Right lobe of liver (tissue), 6 donors: ENCODE measurements around the gene CAVIN3. TPM values are rescaled to one million over a fixed set of nuclear protein-coding genes. Genes with fewer than 3 reads are reported as not detected.
A peak's percentile ranks its signal among the peaks of the same experiment; 100 is the strongest.

Source experiments
- ATAC-seq, 4 donors: fragments of 200-7000 bp; cut with Tn5 transposase; one replicate each; pipeline ENCODE4 v1.9.1; 2020; ENCODE audit warnings: mild to moderate bottlenecking in 4 of 4, moderate library complexity in 4 of 4
- DNase-seq, 3 donors: peaks; one replicate each; pipeline ENCODE4 v3.0.0-alpha.2; 2020
- H3K27ac ChIP-seq, 3 donors: fragments of 200-600 bp; one replicate each; pipeline ENCODE4 v1.8.0; 2022
- H3K27me3 ChIP-seq, 2 donors: fragments of 200-600 bp; one replicate each; pipeline ENCODE4 v1.8.0; 2022
- H3K36me3 ChIP-seq, 4 donors: fragments of 200-600 bp; sonication (generic) in 1 of 4; one replicate each; pipeline versions ENCODE4 v1.5.1 to v1.8.0; 2017 to 2022; ENCODE audit warnings: control low read depth in 1 of 4
- H3K4me1 ChIP-seq, 4 donors: fragments of 200-600 bp; sonication (generic) in 1 of 4; one replicate each; pipeline versions ENCODE4 v1.5.1 to v1.8.0; 2017 to 2022; ENCODE audit warnings: control low read depth in 1 of 4
- H3K4me3 ChIP-seq, 3 donors: fragments of 200-600 bp; one replicate each; pipeline ENCODE4 v1.8.0; 2022
- H3K9me3 ChIP-seq, 4 donors: fragments of 200-600 bp; sonication (generic) in 1 of 4; one replicate each; pipeline versions ENCODE4 v1.5.1 to v1.8.0; 2017 to 2022; ENCODE audit warnings: control low read depth in 1 of 4
- CTCF ChIP-seq, 4 donors: fragments of 200-600 bp in 3 of 4; fragments of 450-650 bp in 1 of 4; IDR thresholded peaks; one replicate each; pipeline versions ENCODE4 v1.5.1 to v1.8.0; 2016 to 2022; ENCODE audit warnings: antibody characterized with exemption in 4 of 4, mild to moderate bottlenecking in 2 of 4
- POLR2A ChIP-seq: fragments of 450-650 bp; IDR thresholded peaks from one replicate; pipeline ENCODE4 v1.6.1; 2017; ENCODE audit warnings: antibody characterized with exemption, mild to moderate bottlenecking
- WGBS: methylation state at CpG from one replicate; pipeline ENCODE4 v1.1.6; 2018; ENCODE audit warnings: low coverage, low lambda C conversion rate; ENCODE audit not compliant: insufficient coverage; ENCODE audit errors: missing lambda C conversion rate; 5-methylcytosine and 5-hydroxymethylcytosine counted together
- intact Hi-C, 2 donors: fragments of 100-400 bp; cut with DNase I; formaldehyde crosslinking; loops; one replicate each; pipeline versions ENCODE4 v1.11.2 to v1.14.1; 2022
- long read RNA-seq: library from polyadenylated mRNA; unstranded; transcript quantifications from one replicate; pipeline ENCODE4 v2.0.0, GENCODE V29; 2019
- total RNA-seq, 6 experiments: library from RNA; depleted of rRNA in 2 of 6; stranded (reverse); fragments of >200 nt in 2 of 6; fragmentation: NEBNext Ultra II Directional in 3 of 6; extraction: Animal tissue kit (Norgen Biotek cat#: 25700) in 3 of 6; gene quantifications; one replicate each; pipeline versions ENCODE4 v1.1.0 to v1.2.4, GENCODE V29; 2016 to 2023
- donor health status: DM: no; HTN: yes; CAD: no.
- donor health status: DM: no; HTN: no; CAD: no.
- donor health status: DM: no; HTN: no; CAD: no.
- donor health status: DM: no; HTN: yes; CAD: no.
- donor health status: DM: no; HTN: yes; CAD: no.

Gene CAVIN3
- 10 to 100 TPM in 1 of 6 experiments, 1 to 10 TPM in 5; 2.6 to 11.2 (median 4.1) TPM for total RNA-seq
- long read RNA-seq: 0 reads

GRCh38 chr11:6320411-6321155 is at the start of gene CAVIN3:
CAVIN3 (minus strand) TSS chr11:6320501; CDS start chr11:6320476, 25 bp downstream.
- peak; percentile 28 to 62 (median 43) for ATAC-seq
- DNase-seq: peak; percentile 59 to 70 (median 70)
- TF ChIP-seq POLR2A (no peak), CTCF (IDR thresholded peaks at IDR 0.05) (no peak)

GRCh38 chr11:6365659-6366058 is 45.4 kb upstream of the CAVIN3 start:
- no peak overlapping the region for H3K4me3 ChIP-seq
- H3K4me1 ChIP-seq: peaks cover 0 to 20% (median 9%) of the 10 kb centered on the region in 4 donors
- DNase-seq (peak; percentile 62 to 88 (median 78)), ATAC-seq (peak; percentile 95 to 96 (median 96))
- peak overlapping the region in 2 of 3 donors; percentile 51 to 71 for H3K27ac ChIP-seq
- H3K9me3 ChIP-seq: no peaks in the 10 kb centered on the region
- H3K36me3 ChIP-seq: no peaks in the 10 kb centered on the region
- intact Hi-C loops: no loop called here
- H3K27me3 ChIP-seq: no peaks in the 10 kb centered on the region
- WGBS: 17% methylated on average over 2 of the region's 2 CpGs
- no peak for TF ChIP-seq CTCF (IDR thresholded peaks at IDR 0.05)
- TF ChIP-seq POLR2A: no peak

More at GRCh38 chr11:6320411-6321155, at the start of gene CAVIN3:
- 18% methylated on average over 26 of the region's 44 CpGs for WGBS
- peak within 1 kb of the TSS; percentile 69 to 92 (median 85) for H3K27ac ChIP-seq
- no peaks in the 10 kb centered on the region for H3K27me3 ChIP-seq
- H3K4me3 ChIP-seq: peak within 1 kb of the TSS; percentile 39 to 51 (median 51)
- peaks cover 0 to 6% (median 0%) of the 10 kb centered on the region in 4 donors for H3K4me1 ChIP-seq
- no peaks in the 10 kb centered on the region for H3K9me3 ChIP-seq
- intact Hi-C loops: no loop called here
- no peaks in the 10 kb centered on the region for H3K36me3 ChIP-seq

GRCh38 chr11:6362873-6363678 is 42.8 kb upstream of the CAVIN3 start:
- H3K9me3 ChIP-seq: no peaks in the 10 kb centered on the region
- no peak for TF ChIP-seq POLR2A
- TF ChIP-seq CTCF (IDR thresholded peaks at IDR 0.05): peak; percentile 78 to 93 (median 88)
- WGBS: 67% methylated on average over 4 of the region's 6 CpGs
- H3K27me3 ChIP-seq: no peaks in the 10 kb centered on the region
- H3K4me3 ChIP-seq: no peak overlapping the region
- H3K27ac ChIP-seq: no peak overlapping the region
- peak; percentile 92 to 93 (median 93) for ATAC-seq
- no peaks in the 10 kb centered on the region for H3K36me3 ChIP-seq
- H3K4me1 ChIP-seq: peaks cover 0 to 20% (median 9%) of the 10 kb centered on the region in 4 donors
- DNase-seq: peak; percentile 81 to 86 (median 86)
- intact Hi-C loops: no loop called here

- DNase-seq (no peak), ATAC-seq (peak in 1 of 4 donors; percentile 5)
- H3K9me3 ChIP-seq: no peaks in the 10 kb centered on the region
- H3K4me1 ChIP-seq: peaks cover 0 to 20% (median 9%) of the 10 kb centered on the region in 4 donors
- intact Hi-C loops: no loop called here
- H3K36me3 ChIP-seq: no peaks in the 10 kb centered on the region
- H3K27ac ChIP-seq: no peak overlapping the region
- 62% methylated on average over 4 of the region's 5 CpGs for WGBS
- no peaks in the 10 kb centered on the region for H3K27me3 ChIP-seq
- no peak overlapping the region for H3K4me3 ChIP-seq
- TF ChIP-seq POLR2A: no peak
- no peak for TF ChIP-seq CTCF (IDR thresholded peaks at IDR 0.05)
Measured at GRCh38 chr11:6362185-6362872, 42.0 kb upstream of the CAVIN3 start.
